ENCODE results near the gene BAMBI. TPM values are rescaled to one million over a fixed set of nuclear protein-coding genes. Genes with fewer than 3 reads are reported as not detected.

Gene BAMBI
- polyA plus RNA-seq, 1 donor: 50.4 TPM

- H3K4me3 ChIP-seq (ENCODE audit: low read length): no peak overlapping the region
- WGBS (ENCODE audit: insufficient coverage, low lambda C conversion rate): no CpG with 5 or more reads among the region's 5 CpGs
- H3K9me3 ChIP-seq (ENCODE audit: control insufficient read depth, low read depth, low read length): no peaks in the 10 kb centered on the region
- H3K27ac ChIP-seq (ENCODE audit: low read length): no peak overlapping the region
- no peak for DNase-seq
- H3K36me3 ChIP-seq (ENCODE audit: control insufficient read depth, insufficient read depth, low read length): no peaks in the 10 kb centered on the region
- no peaks in the 10 kb centered on the region for H3K4me1 ChIP-seq (ENCODE audit: control insufficient read depth, insufficient read depth, low read length)
- H3K27me3 ChIP-seq (ENCODE audit: control insufficient read depth, insufficient read depth, low read length): no peaks in the 10 kb centered on the region
These were observed 17.2 kb downstream of the BAMBI start for GRCh38 chr10:28694530-28694929.

- Histone ChIP-seq H3K27ac (ENCODE audit: low read length) (no peak overlapping the region), H3K4me3 (ENCODE audit: low read length) (no peak overlapping the region), H3K27me3 (ENCODE audit: control insufficient read depth, insufficient read depth, low read length) (no peaks in the 10 kb centered on the region), H3K9me3 (ENCODE audit: control insufficient read depth, low read depth, low read length) (no peaks in the 10 kb centered on the region), H3K36me3 (ENCODE audit: control insufficient read depth, insufficient read depth, low read length) (no peaks in the 10 kb centered on the region), H3K4me1 (ENCODE audit: control insufficient read depth, insufficient read depth, low read length) (no peaks in the 10 kb centered on the region)
- 83% methylated on average over 1 of the region's 2 CpGs for WGBS (ENCODE audit: insufficient coverage, low lambda C conversion rate)
- no peak for DNase-seq
These were observed 20.8 kb downstream of the BAMBI start for GRCh38 chr10:28698075-28698474.

GRCh38 chr10:28704464-28705161 lies 27.3 kb downstream of the BAMBI start:
- 77% methylated on average over 2 of the region's 12 CpGs for WGBS (ENCODE audit: insufficient coverage, low lambda C conversion rate)
- no peaks in the 10 kb centered on the region for H3K36me3 ChIP-seq (ENCODE audit: control insufficient read depth, insufficient read depth, low read length)
- DNase-seq: no peak
- H3K27ac ChIP-seq (ENCODE audit: low read length): no peak overlapping the region
- H3K4me1 ChIP-seq (ENCODE audit: control insufficient read depth, insufficient read depth, low read length): no peaks in the 10 kb centered on the region
- no peaks in the 10 kb centered on the region for H3K9me3 ChIP-seq (ENCODE audit: control insufficient read depth, low read depth, low read length)
- no peaks in the 10 kb centered on the region for H3K27me3 ChIP-seq (ENCODE audit: control insufficient read depth, insufficient read depth, low read length)
- H3K4me3 ChIP-seq (ENCODE audit: low read length): no peak overlapping the region

GRCh38 chr10:28705472-28705871 lies 28.2 kb downstream of the BAMBI start:
- H3K27ac ChIP-seq (ENCODE audit: low read length): no peak overlapping the region
- H3K9me3 ChIP-seq (ENCODE audit: control insufficient read depth, low read depth, low read length): no peaks in the 10 kb centered on the region
- no peaks in the 10 kb centered on the region for H3K4me1 ChIP-seq (ENCODE audit: control insufficient read depth, insufficient read depth, low read length)
- no peak for DNase-seq
- no CpG with 5 or more reads among the region's 8 CpGs for WGBS (ENCODE audit: insufficient coverage, low lambda C conversion rate)
- no peak overlapping the region for H3K4me3 ChIP-seq (ENCODE audit: low read length)
- no peaks in the 10 kb centered on the region for H3K27me3 ChIP-seq (ENCODE audit: control insufficient read depth, insufficient read depth, low read length)
- H3K36me3 ChIP-seq (ENCODE audit: control insufficient read depth, insufficient read depth, low read length): no peaks in the 10 kb centered on the region

- no peaks in the 10 kb centered on the region for H3K27me3 ChIP-seq (ENCODE audit: control insufficient read depth, insufficient read depth, low read length)
- 81% methylated on average over 6 of the region's 9 CpGs for WGBS (ENCODE audit: insufficient coverage, low lambda C conversion rate)
- H3K36me3 ChIP-seq (ENCODE audit: control insufficient read depth, insufficient read depth, low read length): no peaks in the 10 kb centered on the region
- H3K4me3 ChIP-seq (ENCODE audit: low read length): no peak overlapping the region
- no peak for DNase-seq
- H3K27ac ChIP-seq (ENCODE audit: low read length): no peak overlapping the region
- no peaks in the 10 kb centered on the region for H3K9me3 ChIP-seq (ENCODE audit: control insufficient read depth, low read depth, low read length)
- H3K4me1 ChIP-seq (ENCODE audit: control insufficient read depth, insufficient read depth, low read length): no peaks in the 10 kb centered on the region
These were observed 31.8 kb downstream of the BAMBI start for GRCh38 chr10:28709001-28709710.

- no peaks in the 10 kb centered on the region for H3K9me3 ChIP-seq (ENCODE audit: control insufficient read depth, low read depth, low read length)
- 40% methylated on average over 1 of the region's 6 CpGs for WGBS (ENCODE audit: insufficient coverage, low lambda C conversion rate)
- peak in 1 of 2 donors; percentile 24 for DNase-seq
- no peaks in the 10 kb centered on the region for H3K4me1 ChIP-seq (ENCODE audit: control insufficient read depth, insufficient read depth, low read length)
- H3K4me3 ChIP-seq (ENCODE audit: low read length): no peak overlapping the region
- H3K36me3 ChIP-seq (ENCODE audit: control insufficient read depth, insufficient read depth, low read length): no peaks in the 10 kb centered on the region
- H3K27ac ChIP-seq (ENCODE audit: low read length): no peak overlapping the region
- no peaks in the 10 kb centered on the region for H3K27me3 ChIP-seq (ENCODE audit: control insufficient read depth, insufficient read depth, low read length)
These were observed 33.0 kb downstream of the BAMBI start for GRCh38 chr10:28710202-28710886.

- DNase-seq: peak; percentile 9 to 19
- H3K9me3 ChIP-seq (ENCODE audit: control insufficient read depth, low read depth, low read length): no peaks in the 10 kb centered on the region
- no CpG with 5 or more reads among the region's 1 CpG for WGBS (ENCODE audit: insufficient coverage, low lambda C conversion rate)
- no peak overlapping the region for H3K4me3 ChIP-seq (ENCODE audit: low read length)
- H3K27ac ChIP-seq (ENCODE audit: low read length): no peak overlapping the region
- no peaks in the 10 kb centered on the region for H3K36me3 ChIP-seq (ENCODE audit: control insufficient read depth, insufficient read depth, low read length)
- no peaks in the 10 kb centered on the region for H3K4me1 ChIP-seq (ENCODE audit: control insufficient read depth, insufficient read depth, low read length)
- H3K27me3 ChIP-seq (ENCODE audit: control insufficient read depth, insufficient read depth, low read length): no peaks in the 10 kb centered on the region
These were observed 33.7 kb downstream of the BAMBI start for GRCh38 chr10:28711041-28711440.

- WGBS (ENCODE audit: insufficient coverage, low lambda C conversion rate): 100% methylated on average over 1 of the region's 3 CpGs
These were observed 34.5 kb downstream of the BAMBI start for GRCh38 chr10:28711776-28712175.

GRCh38 chr10:28713626-28714352 lies 36.5 kb downstream of the BAMBI start:
- Histone ChIP-seq H3K27ac (ENCODE audit: low read length) (no peak overlapping the region), H3K27me3 (ENCODE audit: control insufficient read depth, insufficient read depth, low read length) (no peaks in the 10 kb centered on the region), H3K36me3 (ENCODE audit: control insufficient read depth, insufficient read depth, low read length) (no peaks in the 10 kb centered on the region), H3K9me3 (ENCODE audit: control insufficient read depth, low read depth, low read length) (no peaks in the 10 kb centered on the region), H3K4me3 (ENCODE audit: low read length) (no peak overlapping the region), H3K4me1 (ENCODE audit: control insufficient read depth, insufficient read depth, low read length) (no peaks in the 10 kb centered on the region)
- WGBS (ENCODE audit: insufficient coverage, low lambda C conversion rate): no CpG with 5 or more reads among the region's 10 CpGs
- no peak for DNase-seq

More at GRCh38 chr10:28711776-28712175, 34.5 kb downstream of the BAMBI start:
- DNase-seq: no peak
- Histone ChIP-seq H3K27ac (ENCODE audit: low read length) (no peak overlapping the region), H3K27me3 (ENCODE audit: control insufficient read depth, insufficient read depth, low read length) (no peaks in the 10 kb centered on the region), H3K36me3 (ENCODE audit: control insufficient read depth, insufficient read depth, low read length) (no peaks in the 10 kb centered on the region), H3K4me1 (ENCODE audit: control insufficient read depth, insufficient read depth, low read length) (no peaks in the 10 kb centered on the region), H3K4me3 (ENCODE audit: low read length) (no peak overlapping the region), H3K9me3 (ENCODE audit: control insufficient read depth, low read depth, low read length) (no peaks in the 10 kb centered on the region)

GRCh38 chr10:28714401-28715053 lies 37.2 kb downstream of the BAMBI start:
- H3K36me3 ChIP-seq (ENCODE audit: control insufficient read depth, insufficient read depth, low read length): no peaks in the 10 kb centered on the region
- DNase-seq: no peak
- no peak overlapping the region for H3K27ac ChIP-seq (ENCODE audit: low read length)
- 49% methylated on average over 2 of the region's 7 CpGs for WGBS (ENCODE audit: insufficient coverage, low lambda C conversion rate)
- no peaks in the 10 kb centered on the region for H3K4me1 ChIP-seq (ENCODE audit: control insufficient read depth, insufficient read depth, low read length)
- no peaks in the 10 kb centered on the region for H3K27me3 ChIP-seq (ENCODE audit: control insufficient read depth, insufficient read depth, low read length)
- H3K4me3 ChIP-seq (ENCODE audit: low read length): no peak overlapping the region
- no peaks in the 10 kb centered on the region for H3K9me3 ChIP-seq (ENCODE audit: control insufficient read depth, low read depth, low read length)

Data from large intestine (tissue), 3 donors.